ENCODE data around the gene DDX39B.
A peak's percentile ranks its signal among the peaks of the same experiment; 100 is the strongest.

Gene DDX39B

DNA sequence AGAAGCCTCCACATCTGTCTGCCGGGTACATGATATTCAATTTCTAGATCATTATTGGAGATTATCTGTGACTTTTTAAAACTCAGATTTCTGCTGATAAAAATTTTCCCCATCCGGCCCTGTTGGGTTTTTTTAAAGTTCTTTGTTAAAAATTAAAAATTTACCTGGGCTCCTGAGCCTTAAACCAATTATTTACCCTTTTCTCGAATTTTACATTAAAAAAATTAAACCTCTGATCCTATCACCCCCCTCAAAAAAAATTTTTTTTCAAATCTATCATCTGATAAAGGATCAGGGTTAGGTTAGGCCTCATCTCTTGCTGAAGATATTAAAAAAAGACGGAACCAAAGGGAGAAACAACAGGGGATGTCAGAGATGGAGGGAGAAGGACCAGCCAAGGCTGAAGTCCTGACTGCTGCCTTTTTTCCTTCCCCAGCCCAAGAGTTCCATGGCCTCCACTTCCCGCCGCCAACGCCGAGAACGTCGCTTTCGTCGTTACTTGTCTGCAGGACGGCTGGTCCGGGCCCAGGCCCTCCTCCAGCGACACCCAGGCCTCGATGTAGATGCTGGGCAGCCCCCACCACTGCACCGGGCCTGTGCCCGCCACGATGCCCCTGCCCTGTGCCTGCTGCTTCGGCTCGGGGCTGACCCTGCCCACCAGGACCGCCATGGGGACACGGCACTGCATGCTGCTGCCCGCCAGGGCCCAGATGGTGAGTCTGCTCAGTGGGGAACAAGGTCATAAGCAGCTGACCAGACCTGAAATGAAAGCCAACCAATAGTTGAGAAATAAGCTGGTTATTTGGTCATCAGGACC, 6.1 kb upstream of the DDX39B start:
- DNase-seq (ENCODE audit: low read depth in 2 of 2) = no peak

DNA sequence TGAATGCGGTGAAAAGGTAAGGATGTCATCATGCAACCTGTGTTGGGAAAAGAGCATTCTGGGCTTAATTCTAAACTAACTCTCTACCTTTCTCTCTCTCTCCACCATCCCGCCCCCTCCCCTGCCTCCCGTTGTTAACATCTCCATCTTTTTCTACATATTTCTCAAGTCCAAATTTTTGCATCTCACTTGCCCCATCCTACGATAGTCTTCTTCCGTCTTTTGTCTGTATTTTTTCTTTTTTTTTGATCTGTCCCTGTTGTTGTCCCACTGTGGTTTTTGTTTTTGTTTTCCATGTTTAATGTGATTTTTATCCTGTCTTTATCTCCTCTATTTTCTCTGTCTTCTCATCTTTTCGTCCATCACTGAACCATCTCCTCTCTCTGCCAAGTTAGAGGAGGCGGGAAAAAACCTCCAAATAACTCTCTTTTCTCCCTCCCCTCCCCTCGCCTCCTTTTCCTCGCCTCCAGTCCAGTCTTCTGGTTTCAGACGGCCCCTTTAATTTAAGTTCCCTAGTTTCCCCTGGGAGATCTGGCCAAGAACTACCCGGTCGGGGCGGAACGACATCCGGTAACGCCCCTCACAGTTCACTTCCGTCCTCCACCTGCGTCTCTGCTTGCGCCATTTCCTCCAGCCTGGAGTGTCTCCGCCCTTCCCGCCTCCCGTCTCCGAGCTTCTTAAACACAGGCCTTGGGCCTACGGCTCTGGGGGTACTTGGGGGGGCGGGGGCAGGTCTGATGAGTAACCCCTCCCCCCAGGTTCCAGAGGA, 5.3 kb upstream of the DDX39B start, which contains the start of gene NFKBIL1:
NFKBIL1 (plus strand) TSS at position 651 of the 769 bp plus-strand sequence; CDS start at position 738, 87 bp downstream.
- peak; percentile 79 to 90 for DNase-seq (ENCODE audit: low read depth in 2 of 2)

GRCh38 chr6:31546339-31546957, 4.6 kb upstream of the DDX39B start, which contains the start of gene ATP6V1G2:
ATP6V1G2 (minus strand) TSS chr6:31546608; CDS start chr6:31546559, 49 bp downstream.
- DNase-seq (ENCODE audit: low read depth in 2 of 2) = peak; percentile 86 to 87

- DNase-seq (ENCODE audit: low read depth in 2 of 2) = no peak
These were observed 3.5 kb upstream of the DDX39B start for GRCh38 chr6:31545291-31545690.

GRCh38 chr6:31544676-31545075, 2.9 kb upstream of the DDX39B start:
- DNase-seq (ENCODE audit: low read depth in 2 of 2) = no peak

- DNase-seq (ENCODE audit: low read depth in 2 of 2) = no peak
These were observed 1.8 kb upstream of the DDX39B start for GRCh38 chr6:31543639-31544038.

- peak; percentile 51 to 53 for DNase-seq (ENCODE audit: low read depth in 2 of 2)
These were observed 645 bp downstream of the DDX39B start for GRCh38 chr6:31541059-31541657.

DNA sequence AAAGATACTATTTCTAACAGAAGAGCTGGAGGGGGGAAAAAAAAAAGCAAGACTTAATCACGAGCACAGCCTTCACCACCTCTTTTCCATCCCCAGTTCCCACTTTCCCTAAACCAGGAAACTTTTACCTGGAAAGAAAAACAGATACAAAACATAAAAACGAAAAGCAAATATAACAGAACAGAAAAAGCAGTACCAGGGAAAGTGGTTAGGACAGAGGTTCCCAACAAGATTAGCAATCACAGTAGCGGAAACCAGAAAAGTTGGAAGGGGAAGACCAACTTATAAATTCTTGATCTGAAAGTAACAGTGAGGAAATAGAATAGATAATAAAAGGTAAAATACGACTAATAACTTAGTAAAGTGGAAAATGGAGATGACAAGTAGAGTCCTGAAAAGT, 1.2 kb downstream of the DDX39B start:
- DNase-seq (ENCODE audit: low read depth in 2 of 2) = no peak

- DNase-seq (ENCODE audit: low read depth in 2 of 2) = no peak
These were observed 2.9 kb downstream of the DDX39B start for GRCh38 chr6:31538805-31539400.

- no peak for DNase-seq (ENCODE audit: low read depth in 2 of 2)
These were observed 6.1 kb downstream of the DDX39B start for GRCh38 chr6:31535538-31536324.

- no peak for DNase-seq (ENCODE audit: low read depth in 2 of 2)
These were observed 7.2 kb downstream of the DDX39B start for GRCh38 chr6:31534521-31535040.

GRCh38 chr6:31534011-31534410, 7.8 kb downstream of the DDX39B start:
- no peak for DNase-seq (ENCODE audit: low read depth in 2 of 2)

DNA sequence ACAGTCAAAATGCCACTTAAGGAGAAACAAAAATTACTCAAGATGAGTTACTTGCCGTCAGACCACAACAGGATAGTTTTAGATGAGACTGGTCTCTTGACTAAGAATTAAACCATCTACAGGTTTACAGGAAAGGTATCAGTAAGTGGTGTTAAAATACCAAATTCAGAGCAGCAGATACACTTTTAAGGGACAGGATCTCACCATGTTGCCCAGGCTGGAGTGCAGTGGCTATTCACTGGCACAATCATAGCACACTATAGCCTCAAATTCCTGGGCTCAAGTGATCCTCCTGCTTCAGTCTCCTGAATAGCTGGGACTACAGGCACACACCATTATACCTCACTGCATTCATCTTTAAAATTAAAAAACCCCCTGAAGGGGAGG, 8.4 kb downstream of the DDX39B start:
- DNase-seq (ENCODE audit: low read depth in 2 of 2) = no peak

DNA sequence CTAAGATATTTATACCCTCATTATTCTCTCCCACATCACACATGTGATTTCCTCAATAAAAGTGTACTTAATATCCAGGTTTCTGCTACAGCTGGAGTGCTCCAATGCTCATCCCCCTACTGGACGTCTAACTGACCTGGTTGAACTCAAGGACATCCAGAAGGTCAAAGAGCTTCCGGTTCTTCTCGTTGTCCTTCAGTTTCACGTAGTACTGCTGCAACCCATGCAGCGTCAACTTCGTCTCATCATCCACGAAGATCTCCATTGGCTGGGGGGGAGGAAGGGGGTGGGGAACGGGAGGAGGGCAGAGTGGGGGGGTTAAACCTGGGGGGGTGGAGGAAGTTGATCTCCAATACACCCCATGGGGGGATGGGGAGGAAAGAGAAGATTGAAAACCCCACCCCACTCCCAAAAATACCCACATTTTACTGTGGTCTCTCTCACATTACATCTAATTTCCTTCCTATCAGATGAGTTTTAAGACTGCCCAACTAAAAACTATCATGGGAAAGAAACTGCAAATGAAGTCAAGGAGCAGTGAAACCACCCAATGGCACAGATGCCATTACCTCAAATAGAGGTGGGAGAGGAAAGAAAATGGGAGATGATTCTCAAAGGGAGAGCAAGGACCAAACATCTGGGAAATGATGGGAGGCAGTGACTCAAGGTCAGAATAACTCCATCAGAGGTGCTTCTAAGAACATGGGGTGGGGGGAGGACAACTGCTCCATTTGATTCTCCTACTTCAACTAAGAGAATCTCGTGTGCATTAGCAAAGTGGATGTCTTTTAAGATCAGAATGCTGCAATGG, 9.0 kb downstream of the DDX39B start:
- DNase-seq (ENCODE audit: low read depth in 2 of 2) = no peak

- no peak for DNase-seq (ENCODE audit: low read depth in 2 of 2)
These were observed 9.8 kb downstream of the DDX39B start for GRCh38 chr6:31531771-31532643.

DNA sequence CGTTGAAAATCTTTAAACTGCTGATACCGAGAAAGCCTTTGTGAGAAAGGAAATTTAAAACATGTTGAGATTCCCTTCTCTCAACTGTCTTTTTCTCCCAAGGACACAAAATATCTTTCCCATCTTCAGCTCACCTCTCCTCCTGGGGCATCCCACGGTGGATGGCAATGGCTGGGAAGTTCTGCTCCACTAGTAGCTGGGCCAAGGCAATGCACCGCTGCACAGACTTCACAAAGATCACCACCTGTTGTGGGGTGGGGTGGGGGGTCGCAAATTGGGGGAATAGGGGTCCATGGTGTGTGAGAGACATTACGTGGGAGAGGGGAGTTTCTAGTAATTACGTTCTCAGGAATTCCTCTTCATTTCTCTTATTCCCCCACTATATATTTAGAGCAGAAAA, 10.6 kb downstream of the DDX39B start:
- no peak for DNase-seq (ENCODE audit: low read depth in 2 of 2)

DNA sequence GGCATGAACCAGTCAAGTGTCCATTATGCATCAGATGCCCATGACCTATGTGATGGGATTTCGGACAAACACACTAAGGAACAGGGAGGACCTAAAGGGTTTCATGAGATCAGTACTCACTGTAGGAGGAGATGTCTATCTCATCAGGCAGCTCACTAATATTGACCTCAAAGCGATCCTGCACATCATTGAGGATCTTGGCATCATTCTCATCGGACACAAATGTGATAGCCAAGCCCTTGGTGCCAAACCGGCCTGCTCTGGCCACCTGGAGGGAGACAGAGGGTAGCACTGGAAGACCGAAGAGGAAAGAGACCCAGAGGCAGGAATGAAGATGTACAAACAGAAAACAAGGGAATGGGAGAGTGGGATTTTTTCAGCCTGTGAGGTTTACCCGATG, 11.1 kb downstream of the DDX39B start:
- DNase-seq (ENCODE audit: low read depth in 2 of 2) = no peak

GRCh38 chr6:31529329-31530150, 12.3 kb downstream of the DDX39B start:
- DNase-seq (ENCODE audit: low read depth in 2 of 2) = no peak
